GM21423 (cell line): ENCODE measurements around the gene BICD1.

ENCODE experiments used
- ATAC-seq: cut with Tn5 transposase; IDR thresholded peaks from one replicate; pipeline ENCODE4 v1.9.1; 2021; ENCODE audit warnings: mild to moderate bottlenecking, moderate library complexity; ENCODE audit not compliant: unreplicated experiment

The BICD1 gene

DNA sequence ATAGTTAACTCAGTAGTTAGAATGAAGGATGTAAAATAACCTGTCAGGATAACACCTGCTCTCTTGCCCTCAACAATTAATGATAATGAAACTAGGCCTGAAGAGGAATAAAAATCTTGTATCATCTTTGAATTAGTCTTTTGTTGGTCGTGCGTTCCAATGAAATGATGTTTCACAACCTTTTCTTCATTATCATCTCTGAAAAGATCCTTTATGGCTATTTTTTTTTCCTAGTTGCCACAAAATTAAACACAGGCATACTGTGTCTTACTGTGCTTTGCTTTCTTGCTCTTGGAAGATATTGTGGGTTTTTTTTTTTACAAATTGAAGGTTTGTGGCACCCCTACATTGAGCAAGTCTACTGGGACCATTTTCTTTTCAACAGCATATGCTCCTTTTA, 128.6 kb downstream of the BICD1 start:
- ATAC-seq, result no peak

DNA sequence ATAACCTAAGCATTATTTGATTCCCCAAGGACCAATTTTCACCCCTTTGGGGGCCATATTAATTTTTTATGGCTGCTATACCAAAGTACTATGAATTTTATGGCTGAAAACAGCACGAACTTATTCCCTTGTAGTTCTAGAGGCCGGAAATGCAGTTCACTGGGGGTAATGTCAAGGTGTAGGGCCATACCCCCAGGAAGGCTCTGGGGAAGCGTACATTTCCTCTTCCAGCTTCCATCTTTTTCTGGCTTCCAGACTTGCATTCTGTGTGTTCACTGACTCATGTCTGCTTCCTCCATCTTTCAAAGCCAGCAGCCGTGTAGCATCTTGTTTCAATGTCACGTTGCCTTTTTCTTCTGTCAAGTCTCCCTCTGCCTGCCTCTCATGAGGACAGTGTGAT, 133.5 kb downstream of the BICD1 start:
- ATAC-seq, result no peak

DNA sequence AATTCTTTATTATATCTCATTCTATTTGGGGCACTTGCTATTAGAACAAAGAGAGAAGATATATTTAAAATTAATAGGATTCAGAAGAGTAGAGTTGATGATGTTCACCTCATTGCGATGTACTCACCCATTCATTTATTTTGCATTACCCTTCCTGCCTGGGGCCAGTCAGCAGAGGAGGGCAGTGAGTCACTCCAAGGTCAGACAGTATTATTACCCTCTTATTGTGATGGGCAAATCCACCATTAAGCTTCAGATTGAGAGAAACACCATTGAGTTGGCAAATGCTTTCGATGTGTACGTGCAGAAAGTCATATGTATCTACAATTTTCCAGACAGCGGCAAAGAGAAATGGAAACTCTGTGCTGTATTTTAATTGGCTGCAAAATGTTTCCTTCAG, 134.2 kb downstream of the BICD1 start:
- no peak for ATAC-seq

DNA sequence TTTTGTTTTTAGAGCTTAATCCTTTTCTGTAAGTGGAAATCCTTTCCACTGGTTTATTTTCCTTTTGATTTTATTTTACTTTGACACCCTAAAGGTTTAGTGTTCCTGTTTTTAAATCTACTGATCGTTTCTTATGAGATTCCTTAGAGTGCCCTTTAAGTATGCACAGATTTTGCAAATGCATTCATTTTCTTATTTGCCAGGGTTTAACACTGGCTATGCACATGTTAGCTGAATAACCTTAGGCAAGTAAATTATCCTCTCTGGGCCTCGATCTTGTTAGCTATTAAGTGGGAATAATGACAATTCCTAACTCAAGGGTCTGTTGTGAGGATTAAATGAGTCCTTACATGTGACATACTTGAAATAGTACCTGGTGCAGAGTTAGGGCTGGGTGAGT, 136.0 kb downstream of the BICD1 start:
- no peak for ATAC-seq

DNA sequence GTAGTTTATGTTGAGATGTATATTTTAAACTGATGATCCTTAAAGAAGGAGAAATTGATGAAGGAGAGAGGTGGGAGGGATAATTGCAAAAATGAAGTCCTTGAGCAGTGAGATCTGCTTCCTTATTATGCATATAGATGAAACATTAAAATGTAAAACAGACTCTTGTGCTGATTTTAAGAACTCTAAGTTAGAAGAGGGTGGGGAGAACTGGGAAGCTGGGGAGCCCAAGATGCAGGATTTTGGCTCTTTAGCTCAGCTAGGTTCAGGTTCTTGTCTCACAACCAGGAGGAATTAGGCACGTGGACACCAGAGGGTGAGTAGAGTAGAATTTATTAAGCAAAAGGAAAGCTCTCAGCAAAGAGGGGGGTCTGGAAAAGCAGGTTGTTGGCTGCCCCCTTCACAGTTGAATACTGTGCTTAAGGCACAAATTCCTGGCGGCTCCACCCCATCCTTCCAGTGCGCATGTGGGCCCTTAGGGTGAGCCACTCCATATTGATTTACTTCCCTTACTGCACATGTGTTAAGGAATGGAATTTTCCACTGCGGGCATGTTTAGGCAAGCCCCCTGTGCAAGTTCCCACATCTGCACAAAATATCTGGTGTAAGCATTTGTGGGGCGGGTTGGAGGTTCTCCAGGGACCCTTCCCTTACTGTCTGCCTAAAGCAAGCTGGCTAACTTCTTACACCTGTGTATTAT, 141.9 kb downstream of the BICD1 start:
- no peak for ATAC-seq

DNA sequence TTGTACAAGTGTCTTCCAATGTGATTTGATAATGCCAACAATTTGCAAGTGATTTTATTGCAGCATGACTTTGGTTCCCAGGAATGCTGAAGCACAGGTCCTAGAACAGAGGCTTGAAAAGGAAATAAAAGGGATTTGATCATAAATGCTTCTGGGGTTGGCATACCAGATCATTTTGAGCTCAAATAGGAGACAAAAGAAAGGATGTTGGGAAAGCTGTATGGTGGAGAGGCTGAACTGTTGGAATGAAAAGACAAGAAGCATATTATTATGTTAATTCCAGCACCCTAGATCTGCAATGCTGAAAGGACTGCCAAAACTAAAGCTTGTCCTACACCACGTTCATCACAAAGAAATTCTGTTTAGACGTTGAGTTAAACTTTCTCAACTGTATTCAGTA, 143.1 kb downstream of the BICD1 start:
- ATAC-seq, result no peak

DNA sequence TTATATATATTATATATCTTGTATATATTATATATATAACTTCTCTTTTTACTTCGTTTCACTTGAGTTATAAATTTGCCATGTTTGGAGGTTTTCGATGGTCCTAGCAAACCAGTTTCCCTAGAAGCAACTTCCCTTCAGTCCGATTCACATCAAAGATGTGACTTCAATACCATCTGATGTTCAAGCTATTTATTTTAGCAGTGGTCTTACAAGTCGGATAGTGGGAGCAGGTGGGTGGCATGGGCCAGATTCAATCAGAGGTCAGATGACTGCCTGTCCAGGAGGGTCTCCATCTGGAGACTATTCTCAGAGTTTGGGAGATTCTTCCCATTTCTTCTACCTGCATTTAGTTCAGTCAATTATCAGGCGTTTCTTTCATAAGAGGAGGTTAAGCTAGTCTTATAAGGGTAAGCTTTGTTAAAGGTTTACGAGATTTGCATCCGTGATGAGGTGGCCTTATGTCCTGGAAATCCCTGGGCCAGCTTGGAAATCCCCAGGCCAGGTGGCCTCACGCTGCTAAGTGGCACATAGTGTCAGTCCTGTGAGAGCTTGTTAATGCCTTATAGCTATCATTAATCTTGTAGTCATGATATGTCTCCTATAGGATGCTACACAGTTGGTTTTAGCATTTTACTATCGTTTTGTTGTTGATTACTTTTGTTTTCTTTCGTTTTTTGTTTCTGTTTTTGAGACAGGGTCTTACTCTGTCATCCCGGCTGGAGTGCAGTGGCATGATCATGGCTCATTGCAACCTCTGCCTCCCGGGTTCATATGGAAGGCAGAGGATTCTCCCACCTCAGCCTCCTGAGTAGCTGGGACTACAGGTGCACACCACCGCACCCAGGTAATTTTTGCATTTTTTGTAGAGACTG, 145.8 kb downstream of the BICD1 start:
- ATAC-seq, result peak; percentile 75

DNA sequence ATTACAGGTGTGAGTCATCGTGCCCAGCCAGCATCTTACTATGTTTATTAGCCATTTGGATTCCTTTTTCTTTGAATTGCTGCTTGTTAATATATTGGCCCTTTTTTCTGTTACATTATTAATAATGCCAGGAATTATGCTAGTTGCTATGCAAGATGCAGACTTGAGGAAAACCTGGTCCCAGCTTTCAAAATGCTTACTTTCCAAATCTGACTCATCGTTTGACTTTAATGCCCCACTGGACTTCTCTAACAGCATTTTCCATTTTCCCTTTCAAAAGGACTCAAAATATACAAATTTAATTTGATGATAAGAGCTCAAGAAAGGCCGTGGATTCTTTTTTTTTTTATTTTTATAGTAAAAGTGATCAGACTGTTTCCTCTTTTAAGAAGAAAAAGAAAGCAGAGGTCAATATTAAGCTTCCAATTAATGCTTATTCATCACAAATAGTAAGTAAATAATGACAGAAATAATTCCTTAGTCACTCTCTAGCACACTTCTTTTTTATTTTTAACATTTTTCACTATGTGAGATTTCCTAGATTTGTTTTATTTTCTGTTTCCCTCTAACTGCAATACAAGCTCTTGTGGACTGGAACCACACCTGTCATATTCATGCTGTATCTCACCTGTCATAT, 146.6 kb downstream of the BICD1 start:
- no peak for ATAC-seq

DNA sequence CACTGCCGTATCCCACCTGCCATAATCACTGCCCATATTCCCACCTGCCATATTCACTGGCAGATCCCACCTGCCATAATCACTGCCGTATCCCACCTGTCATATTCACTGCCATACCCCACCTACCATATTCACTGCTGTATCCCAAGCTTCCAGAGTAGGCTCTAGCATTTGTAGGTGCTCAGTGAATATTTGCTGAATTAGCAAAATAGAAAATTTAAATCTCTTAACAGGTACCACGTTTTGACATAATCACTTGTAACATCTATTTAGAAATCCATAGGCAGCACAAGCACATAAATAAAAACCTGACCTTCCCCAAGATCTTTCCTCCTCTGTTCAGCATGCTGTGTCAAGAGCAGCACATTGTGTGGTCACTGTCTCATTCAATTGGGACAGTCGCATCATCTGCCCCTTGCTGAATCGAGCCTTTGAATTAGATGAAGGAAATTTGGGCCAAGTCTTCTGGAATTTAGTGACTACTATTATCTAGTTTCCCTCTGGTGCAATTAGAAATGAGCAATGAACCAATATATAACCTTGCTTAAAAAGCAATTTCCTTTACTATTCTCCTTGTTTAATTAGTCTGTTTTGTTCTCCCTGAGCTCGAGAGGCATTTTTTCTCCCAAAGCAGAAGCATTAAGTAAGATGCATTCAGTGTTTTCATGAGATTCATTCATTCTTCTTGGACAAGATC, 147.8 kb downstream of the BICD1 start:
- ATAC-seq, result no peak

DNA sequence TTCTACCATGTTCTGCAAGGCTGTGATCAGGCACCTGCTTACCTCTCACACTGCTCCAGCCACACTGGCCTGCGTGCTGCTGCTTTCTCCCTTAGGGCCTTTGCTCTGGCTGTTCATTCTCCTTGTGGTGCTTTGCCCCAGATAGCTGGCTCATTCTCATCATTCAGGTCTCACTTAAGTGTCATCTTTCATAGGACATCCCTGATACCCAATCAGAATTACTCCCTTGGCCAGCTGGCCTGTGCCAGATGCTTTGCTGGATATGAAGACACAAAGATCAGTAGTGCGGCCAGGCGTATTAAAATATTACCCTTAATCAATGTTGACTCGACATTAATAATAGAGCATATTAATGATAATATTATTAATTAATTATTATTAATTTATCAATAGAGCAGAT, 148.9 kb downstream of the BICD1 start:
- no peak for ATAC-seq

DNA sequence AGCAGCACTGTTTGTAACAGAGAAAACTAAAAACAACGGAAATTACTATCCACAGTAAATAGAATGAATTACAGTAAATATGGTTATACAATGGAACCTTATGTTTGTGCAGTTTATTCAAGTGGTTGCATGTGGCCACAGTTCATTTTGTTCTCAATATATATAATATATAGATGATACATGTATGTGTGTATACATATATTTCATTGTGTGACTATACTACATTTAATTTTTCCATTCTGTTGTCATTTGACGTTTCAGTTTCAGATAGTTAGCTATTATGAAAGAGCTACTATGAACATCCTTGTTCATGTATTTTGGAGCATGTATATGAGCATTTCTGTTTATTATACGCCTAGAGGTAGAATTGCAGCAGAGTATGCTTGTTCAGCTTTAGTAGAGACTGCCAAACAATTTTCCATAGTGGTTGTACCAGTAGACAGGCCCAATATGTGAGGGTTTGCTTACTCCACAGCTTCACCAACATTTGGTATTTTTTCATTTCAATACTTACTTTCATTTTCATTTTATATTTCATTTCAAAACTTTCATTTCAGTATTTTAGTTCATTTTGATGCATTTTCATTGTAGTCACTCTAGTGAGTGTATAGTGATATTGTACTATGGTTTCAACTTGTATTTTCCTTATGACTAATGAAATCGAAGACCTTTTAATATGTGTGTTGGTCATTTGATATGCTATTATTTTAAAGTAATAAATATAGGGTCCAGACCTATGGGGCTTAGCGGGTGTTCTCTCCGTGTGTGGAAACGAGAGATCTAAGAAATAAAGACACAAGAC, 151.2 kb downstream of the BICD1 start:
- no peak for ATAC-seq

DNA sequence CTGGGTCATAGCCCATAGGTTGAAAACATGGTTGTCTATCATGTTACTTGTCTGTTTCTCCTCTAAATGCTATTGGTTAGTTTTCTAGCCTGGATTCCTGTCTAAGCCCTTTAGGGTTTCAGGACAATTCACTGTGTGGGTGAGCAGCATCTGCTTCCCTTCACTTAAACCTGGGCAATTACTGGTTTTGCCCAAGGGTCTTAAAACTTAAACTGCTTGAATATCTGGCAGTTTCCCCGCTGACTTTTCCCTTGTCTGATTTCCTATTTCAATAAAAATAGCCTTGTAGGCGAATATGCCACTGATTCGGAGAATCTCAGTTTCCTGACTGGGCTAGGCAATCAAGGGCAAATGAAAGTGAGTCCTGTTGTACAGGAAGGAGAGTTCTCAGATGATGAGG, 154.0 kb downstream of the BICD1 start:
- no peak for ATAC-seq

DNA sequence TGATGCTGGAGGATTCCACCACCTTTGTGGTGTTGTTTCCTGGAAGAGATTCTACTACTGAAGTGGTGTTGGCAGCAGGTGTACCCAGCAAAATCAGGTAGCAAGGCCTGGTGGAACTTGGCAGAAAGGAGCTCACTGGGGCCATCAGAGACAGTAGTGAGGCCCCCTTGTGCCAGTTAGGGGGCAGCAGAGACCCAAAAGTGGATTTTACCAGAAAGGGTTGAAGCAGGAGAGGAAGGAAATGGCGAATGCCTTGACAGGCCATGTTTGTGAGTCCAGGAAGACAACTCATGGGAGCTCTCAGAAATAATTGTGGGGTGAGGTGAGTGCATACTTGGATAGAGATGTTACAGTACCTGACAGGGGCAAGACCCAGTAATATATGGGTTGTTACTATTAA, 155.0 kb downstream of the BICD1 start:
- ATAC-seq, result no peak

DNA sequence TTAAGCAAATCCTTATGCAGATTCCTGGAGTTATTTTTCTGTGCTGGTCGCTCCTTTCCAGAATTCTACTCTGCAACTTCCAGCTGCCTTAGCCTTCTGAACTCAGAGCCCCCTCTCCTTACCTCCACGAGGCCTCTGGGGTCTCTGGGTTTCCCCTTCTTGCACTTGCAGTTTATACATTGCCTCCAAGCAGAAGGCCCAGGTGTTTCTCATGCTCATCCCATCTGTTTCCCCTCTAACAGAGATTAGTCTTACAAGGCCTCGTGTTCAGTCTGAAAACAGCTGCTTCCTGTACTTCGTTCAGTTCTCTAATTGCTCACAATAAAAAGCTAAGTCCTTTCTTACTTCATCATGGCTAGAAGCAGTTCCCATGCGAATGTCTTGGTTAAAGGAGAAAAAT, 158.3 kb downstream of the BICD1 start:
- ATAC-seq, result peak; percentile 74

DNA sequence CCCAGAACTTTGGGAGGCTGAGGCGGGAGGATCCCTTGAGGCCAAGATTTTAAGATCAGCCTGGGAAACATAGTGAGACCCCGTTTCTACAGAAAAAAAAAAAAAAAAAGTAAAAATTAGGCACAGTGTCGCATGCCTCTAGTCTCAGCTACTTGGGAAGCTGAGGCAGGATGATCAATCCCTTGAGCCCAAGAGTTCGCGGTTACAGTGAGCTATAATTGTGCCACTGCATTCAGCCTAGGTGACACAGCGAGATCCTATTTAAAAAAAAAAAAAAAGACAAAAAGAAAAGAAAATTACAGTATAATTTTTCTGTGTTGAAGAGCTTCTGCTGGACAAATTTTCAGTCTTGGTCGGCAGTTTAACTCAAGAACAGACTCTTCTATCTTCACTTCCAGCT, 158.8 kb downstream of the BICD1 start:
- ATAC-seq, result no peak

DNA sequence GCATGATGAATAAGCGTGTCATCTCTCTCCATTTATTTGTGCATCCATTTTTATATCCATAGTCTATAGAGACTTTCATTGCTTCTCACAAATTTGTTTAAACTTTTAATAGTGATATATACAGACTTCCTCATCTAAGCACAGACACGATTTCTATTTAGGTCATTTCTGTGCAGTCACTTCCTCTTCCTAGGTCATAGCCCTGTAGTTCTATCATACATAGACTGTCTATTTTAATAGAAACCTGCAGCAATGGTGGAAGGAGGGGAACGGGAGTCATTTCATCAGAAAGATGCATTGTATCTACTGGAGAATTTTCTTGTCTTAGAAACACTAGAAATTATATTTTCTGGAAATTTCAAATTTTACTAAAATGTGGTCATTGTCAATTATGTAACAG, 159.3 kb downstream of the BICD1 start:
- peak; percentile 56 for ATAC-seq

DNA sequence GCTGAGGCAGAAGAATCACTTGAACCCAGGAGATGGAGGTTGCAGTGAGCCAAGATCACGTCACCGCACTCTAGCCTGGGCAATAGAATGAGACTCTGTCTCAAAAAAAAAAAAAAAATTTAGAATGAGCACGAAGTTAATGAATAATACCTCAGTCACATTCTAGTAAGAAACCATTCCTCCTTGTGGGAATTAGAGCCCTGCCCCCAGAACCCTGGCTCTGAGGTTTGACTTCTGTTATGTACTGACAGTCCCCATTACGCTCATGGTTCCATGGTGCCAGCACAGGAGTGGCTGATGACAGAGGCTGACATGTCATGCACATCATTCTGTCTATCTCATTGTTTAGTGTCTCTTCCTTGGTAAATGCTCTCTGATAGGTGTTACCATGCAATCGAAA, 160.1 kb downstream of the BICD1 start:
- no peak for ATAC-seq

DNA sequence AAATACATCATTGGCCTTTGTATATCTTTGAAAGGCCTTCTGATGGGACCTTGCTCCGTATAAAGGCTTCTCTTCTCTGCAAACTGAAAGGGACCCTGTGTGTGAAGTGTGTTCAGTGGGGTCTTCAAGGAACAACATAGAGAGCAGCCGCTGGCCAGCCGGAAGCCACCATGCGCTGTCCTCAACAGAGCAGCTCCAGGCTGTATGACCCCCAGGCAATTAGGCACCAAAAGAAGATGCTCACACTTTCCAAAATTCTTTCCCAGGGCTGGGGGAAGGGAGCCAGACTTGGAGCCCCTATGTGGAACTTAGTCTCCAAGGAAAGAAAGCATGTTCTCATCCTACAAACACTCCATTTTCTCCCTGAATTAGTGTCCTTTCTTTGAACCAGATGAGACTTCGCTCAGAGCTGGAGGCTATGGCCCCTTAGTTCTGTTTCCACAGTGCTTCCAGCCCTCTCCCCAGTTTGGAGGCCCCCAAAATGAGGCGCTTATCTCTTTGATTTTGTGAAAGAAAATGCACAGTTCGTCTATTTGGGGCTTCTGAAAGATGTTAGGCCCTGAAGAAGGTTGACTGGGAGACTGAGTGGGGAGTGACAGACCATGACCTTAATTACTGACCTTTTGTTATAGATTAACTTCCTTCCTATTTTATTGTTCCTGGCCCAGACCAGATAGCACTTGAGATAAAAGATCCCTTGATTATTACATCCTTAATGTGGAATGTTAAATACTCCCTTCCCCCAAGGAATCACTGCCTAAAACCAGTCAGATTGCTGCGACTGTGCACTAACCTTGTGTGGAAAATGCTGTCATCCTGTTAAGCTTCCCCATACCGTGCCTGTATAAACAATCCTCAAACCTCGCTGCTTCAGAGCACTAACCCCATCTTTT, 164.4 kb downstream of the BICD1 start:
- no peak for ATAC-seq

DNA sequence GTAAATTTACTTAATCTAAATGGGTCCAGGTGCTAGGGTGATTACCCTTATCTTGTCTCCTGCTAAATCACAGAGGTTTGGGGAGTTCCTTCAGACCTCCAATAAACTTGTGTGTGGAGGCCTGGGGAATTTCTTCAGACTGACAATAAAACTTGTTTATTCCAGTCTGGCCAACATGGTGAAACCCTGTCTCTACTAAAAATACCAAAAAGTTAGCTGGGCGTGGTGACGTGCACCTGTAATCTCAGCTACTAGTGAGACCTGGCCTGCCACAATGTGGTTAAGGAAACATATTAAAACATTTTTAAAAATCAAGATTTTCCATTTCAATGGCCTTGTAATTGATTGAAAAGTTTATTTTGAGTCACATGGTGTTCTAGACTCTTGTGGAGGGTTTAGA, 165.8 kb downstream of the BICD1 start:
- peak; percentile 35 for ATAC-seq
